ENCODE measurements around the gene POLRMT.

POLRMT gene

DNA sequence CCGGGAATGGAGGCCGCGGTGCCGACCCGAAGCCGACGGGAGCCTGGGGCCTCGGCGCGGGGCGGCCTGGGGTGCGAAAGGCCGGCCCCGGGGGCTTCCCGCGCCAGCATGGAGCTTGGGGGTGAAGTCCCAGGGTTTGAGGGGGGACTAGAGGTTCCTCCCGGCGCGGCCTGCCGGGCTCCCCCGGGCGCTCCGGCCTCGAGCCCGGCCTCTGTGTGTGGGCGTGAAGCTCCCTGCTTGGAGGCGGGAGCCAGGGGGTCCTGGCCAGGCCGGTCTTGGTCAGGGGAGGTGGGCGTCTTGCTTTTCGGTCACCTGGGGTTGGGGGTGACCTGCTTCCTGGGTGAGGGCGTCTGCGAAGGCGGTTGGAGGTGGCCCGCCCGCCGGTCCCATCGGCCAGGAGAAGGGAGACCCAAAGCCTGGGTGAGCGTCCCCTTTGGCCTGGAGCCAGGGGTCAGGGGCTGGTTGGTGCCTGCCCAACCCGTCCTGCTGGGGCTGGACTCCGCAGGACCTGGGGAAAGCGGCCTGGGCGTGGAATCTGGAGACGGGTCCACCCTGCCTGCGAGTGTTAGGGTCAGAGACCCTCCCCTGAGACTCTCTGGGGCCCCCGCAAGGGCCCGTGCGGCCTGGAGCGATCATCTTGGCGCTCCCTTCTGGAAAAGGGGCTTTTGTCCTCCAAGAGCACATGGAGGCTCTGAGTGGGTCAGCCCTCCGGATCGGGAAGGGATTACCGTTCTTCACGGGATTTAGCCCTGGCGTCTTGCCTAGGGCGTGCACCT, 60.4 kb downstream of the POLRMT start (continued):
- TF ChIP-seq ZNF768 (tag by site-specific recombination; IDR thresholded peaks at IDR 0.05) (no peak), YY2 (tag by site-specific recombination; IDR thresholded peaks at IDR 0.05) (no peak), ZNF184 (tag by site-specific recombination; IDR thresholded peaks at IDR 0.05) (no peak), ZNF48 (tag by site-specific recombination; IDR thresholded peaks at IDR 0.05) (no peak), ZNF488 (tag by site-specific recombination; IDR thresholded peaks at IDR 0.05) (no peak), ZNF426 (tag by site-specific recombination; IDR thresholded peaks at IDR 0.05) (no peak), ZNF24 (tag by site-specific recombination; IDR thresholded peaks at IDR 0.05) (no peak), ZNF549 (tag by site-specific recombination; IDR thresholded peaks at IDR 0.05) (no peak), ZSCAN4 (tag by site-specific recombination; IDR thresholded peaks at IDR 0.05) (no peak), IKZF3 (tag by site-specific recombination; IDR thresholded peaks at IDR 0.05) (peak; percentile 58; the same call in 1 of the 2 replicates), ZNF558 (tag by site-specific recombination; IDR thresholded peaks at IDR 0.05) (no peak), KLF10 (tag by site-specific recombination; IDR thresholded peaks at IDR 0.05) (no peak), YY1 (tag by site-specific recombination; IDR thresholded peaks at IDR 0.05) (no peak), SCRT2 (tag by site-specific recombination; IDR thresholded peaks at IDR 0.05) (no peak), MEIS1 (CRISPR knock-in tag; IDR thresholded peaks at IDR 0.05; ENCODE audit: borderline replicate concordance) (no peak), BCL6B (tag by site-specific recombination; IDR thresholded peaks at IDR 0.05) (no peak), ZBTB8A (tag by site-specific recombination; IDR thresholded peaks at IDR 0.05) (0 out of 2 replicates have a peak, but pooled peaks have one; percentile 31), GLI4 (tag by site-specific recombination; IDR thresholded peaks at IDR 0.05) (no peak), ZNF155 (tag by site-specific recombination; IDR thresholded peaks at IDR 0.05) (no peak), ZNF561 (tag by site-specific recombination; IDR thresholded peaks at IDR 0.05; ENCODE audit: borderline replicate concordance) (no peak), ZNF510 (tag by site-specific recombination; IDR thresholded peaks at IDR 0.05; ENCODE audit: insufficient replicate concordance) (no peak), ZNF645 (tag by site-specific recombination; IDR thresholded peaks at IDR 0.05) (no peak), ZNF37A (tag by site-specific recombination; IDR thresholded peaks at IDR 0.05) (no peak), TCF7L2 (IDR thresholded peaks at IDR 0.05; ENCODE audit: borderline replicate concordance, low read depth, low read length) (no peak), ZNF548 (tag by site-specific recombination; IDR thresholded peaks at IDR 0.05) (no peak), ZNF10 (tag by site-specific recombination; IDR thresholded peaks at IDR 0.05) (no peak)
- TF ChIP-seq, protein P1, sequence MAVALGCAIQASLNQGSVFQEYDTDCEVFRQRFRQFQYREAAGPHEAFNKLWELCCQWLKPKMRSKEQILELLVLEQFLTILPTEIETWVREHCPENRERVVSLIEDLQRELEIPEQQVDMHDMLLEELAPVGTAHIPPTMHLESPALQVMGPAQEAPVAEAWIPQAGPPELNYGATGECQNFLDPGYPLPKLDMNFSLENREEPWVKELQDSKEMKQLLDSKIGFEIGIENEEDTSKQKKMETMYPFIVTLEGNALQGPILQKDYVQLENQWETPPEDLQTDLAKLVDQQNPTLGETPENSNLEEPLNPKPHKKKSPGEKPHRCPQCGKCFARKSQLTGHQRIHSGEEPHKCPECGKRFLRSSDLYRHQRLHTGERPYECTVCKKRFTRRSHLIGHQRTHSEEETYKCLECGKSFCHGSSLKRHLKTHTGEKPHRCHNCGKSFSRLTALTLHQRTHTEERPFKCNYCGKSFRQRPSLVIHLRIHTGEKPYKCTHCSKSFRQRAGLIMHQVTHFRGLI (tag by site-specific recombination; IDR thresholded peaks at IDR 0.05) = no peak
- TF ChIP-seq, protein P2, sequence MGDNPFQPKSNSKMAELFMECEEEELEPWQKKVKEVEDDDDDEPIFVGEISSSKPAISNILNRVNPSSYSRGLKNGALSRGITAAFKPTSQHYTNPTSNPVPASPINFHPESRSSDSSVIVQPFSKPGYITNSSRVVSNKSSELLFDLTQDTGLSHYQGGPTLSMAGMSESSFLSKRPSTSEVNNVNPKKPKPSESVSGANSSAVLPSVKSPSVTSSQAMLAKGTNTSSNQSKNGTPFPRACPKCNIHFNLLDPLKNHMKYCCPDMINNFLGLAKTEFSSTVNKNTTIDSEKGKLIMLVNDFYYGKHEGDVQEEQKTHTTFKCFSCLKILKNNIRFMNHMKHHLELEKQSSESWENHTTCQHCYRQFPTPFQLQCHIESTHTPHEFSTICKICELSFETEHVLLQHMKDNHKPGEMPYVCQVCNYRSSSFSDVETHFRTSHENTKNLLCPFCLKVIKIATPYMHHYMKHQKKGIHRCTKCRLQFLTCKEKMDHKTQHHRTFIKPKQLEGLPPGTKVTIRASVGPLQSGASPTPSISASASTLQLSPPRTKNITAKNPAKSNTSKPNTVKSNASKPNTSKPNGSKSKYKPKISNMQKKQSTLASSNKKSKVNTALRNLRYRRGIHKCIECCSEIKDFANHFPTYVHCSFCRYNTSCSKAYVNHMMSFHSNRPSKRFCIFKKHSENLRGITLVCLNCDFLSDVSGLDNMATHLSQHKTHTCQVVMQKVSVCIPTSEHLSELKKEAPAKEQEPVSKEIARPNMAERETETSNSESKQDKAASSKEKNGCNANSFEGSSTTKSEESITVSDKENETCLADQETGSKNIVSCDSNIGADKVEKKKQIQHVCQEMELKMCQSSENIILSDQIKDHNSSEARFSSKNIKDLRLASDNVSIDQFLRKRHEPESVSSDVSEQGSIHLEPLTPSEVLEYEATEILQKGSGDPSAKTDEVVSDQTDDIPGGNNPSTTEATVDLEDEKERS (tag by site-specific recombination; IDR thresholded peaks at IDR 0.05) = no peak
- TF ChIP-seq, protein P3, sequence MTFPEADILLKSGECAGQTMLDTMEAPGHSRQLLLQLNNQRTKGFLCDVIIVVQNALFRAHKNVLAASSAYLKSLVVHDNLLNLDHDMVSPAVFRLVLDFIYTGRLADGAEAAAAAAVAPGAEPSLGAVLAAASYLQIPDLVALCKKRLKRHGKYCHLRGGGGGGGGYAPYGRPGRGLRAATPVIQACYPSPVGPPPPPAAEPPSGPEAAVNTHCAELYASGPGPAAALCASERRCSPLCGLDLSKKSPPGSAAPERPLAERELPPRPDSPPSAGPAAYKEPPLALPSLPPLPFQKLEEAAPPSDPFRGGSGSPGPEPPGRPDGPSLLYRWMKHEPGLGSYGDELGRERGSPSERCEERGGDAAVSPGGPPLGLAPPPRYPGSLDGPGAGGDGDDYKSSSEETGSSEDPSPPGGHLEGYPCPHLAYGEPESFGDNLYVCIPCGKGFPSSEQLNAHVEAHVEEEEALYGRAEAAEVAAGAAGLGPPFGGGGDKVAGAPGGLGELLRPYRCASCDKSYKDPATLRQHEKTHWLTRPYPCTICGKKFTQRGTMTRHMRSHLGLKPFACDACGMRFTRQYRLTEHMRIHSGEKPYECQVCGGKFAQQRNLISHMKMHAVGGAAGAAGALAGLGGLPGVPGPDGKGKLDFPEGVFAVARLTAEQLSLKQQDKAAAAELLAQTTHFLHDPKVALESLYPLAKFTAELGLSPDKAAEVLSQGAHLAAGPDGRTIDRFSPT (tag by site-specific recombination; IDR thresholded peaks at IDR 0.05) = no peak
